CD4-positive, CD25-positive, alpha-beta regulatory T cell (primary cell): ENCODE results near the gene TMSB15B. TPM values are rescaled to one million over a fixed set of nuclear protein-coding genes. Genes with fewer than 3 reads are reported as not detected.
A peak's percentile ranks its signal among the peaks of the same experiment; 100 is the strongest.
"Not testable (repeated sequence)": the region's sequence is repeated elsewhere in the genome, so short reads cannot be mapped to it uniquely, and the experiment has no call there.

Experiments used
- ATAC-seq, 2 donors: fragments of 150-1000 bp; cut with Tn5 transposase; one replicate each; pipeline ENCODE4 v1.10.0; 2021; ENCODE audit warnings: low read depth in 2 of 2, moderate number of reproducible peaks in 2 of 2, moderate library complexity in 1 of 2
- DNase-seq, 3 donors: peaks; one replicate each; pipeline versions ENCODE4 v3.0.0 to v3.0.0-alpha.2; 2012 to 2022; ENCODE audit warnings: mixed read lengths in 1 of 3
- H3K27ac ChIP-seq: one replicate; pipeline ENCODE4 v1.7.0; 2013; ENCODE audit warnings: mild to moderate bottlenecking, low read length; ENCODE audit not compliant: insufficient read depth, poor library complexity, severe bottlenecking
- H3K27me3 ChIP-seq: one replicate; pipeline ENCODE4 v1.7.0; 2013; ENCODE audit warnings: low read length; ENCODE audit not compliant: control insufficient read depth, insufficient read depth
- H3K36me3 ChIP-seq: one replicate; pipeline ENCODE4 v1.7.0; 2013; ENCODE audit warnings: mild to moderate bottlenecking, low read length, moderate library complexity; ENCODE audit not compliant: control insufficient read depth, insufficient read depth
- H3K4me1 ChIP-seq: 2 replicates; pipeline ENCODE4 v1.7.0; 2013; ENCODE audit warnings: mild to moderate bottlenecking, low read length; ENCODE audit not compliant: insufficient read depth, control insufficient read depth, poor library complexity, severe bottlenecking
- H3K4me3 ChIP-seq: one replicate; pipeline ENCODE4 v1.7.0; 2013; ENCODE audit warnings: low read depth, mild to moderate bottlenecking, low read length, moderate library complexity
- H3K9me3 ChIP-seq, 2 experiments: 1 replicate in 1 of 2; 2 replicates in 1 of 2; pipeline ENCODE4 v1.7.0; 2013; ENCODE audit warnings: low read length in 2 of 2, mild to moderate bottlenecking in 1 of 2, moderate library complexity in 1 of 2; ENCODE audit not compliant: control insufficient read depth in 2 of 2
- H3K27ac Mint-ChIP-seq, 3 donors: one replicate each; pipeline ENCODE4 v1.8.0; 2020 to 2022; ENCODE audit warnings: mild to moderate bottlenecking in 3 of 3, mixed read lengths in 3 of 3, moderate library complexity in 2 of 3
- H3K27me3 Mint-ChIP-seq: one replicate; pipeline ENCODE4 v1.8.0; 2022; ENCODE audit warnings: mild to moderate bottlenecking, mixed read lengths
- H3K36me3 Mint-ChIP-seq: one replicate; pipeline ENCODE4 v1.8.0; 2020; ENCODE audit warnings: mixed read lengths
- H3K4me1 Mint-ChIP-seq, 4 donors: one replicate each; pipeline ENCODE4 v1.8.0; 2020 to 2022; ENCODE audit warnings: mixed read lengths in 4 of 4, mild to moderate bottlenecking in 1 of 4
- H3K4me3 Mint-ChIP-seq, 4 donors: one replicate each; pipeline ENCODE4 v1.8.0; 2020 to 2022; ENCODE audit warnings: mild to moderate bottlenecking in 4 of 4, mixed read lengths in 4 of 4, moderate library complexity in 3 of 4
- H3K9me3 Mint-ChIP-seq, 7 donors: one replicate each; pipeline ENCODE4 v1.8.0; 2020 to 2022; ENCODE audit warnings: mixed read lengths in 7 of 7, mild to moderate bottlenecking in 3 of 7, moderate library complexity in 2 of 7
- polyA plus RNA-seq, 4 donors: library from polyadenylated mRNA; unstranded; fragments of 300-500 nt; fragmentation: Illumina TruSeq; gene quantifications; one replicate each; pipeline ENCODE4 v1.2.3, GENCODE V29; 2021
- total RNA-seq: library from RNA; stranded (reverse); gene quantifications from one replicate; pipeline ENCODE4 v1.2.3, GENCODE V29; 2022

Gene TMSB15B
- total RNA-seq (6.3 TPM), polyA plus RNA-seq (10 to 100 TPM; 11.7 to 14.7 (median 13.1) TPM)

DNA sequence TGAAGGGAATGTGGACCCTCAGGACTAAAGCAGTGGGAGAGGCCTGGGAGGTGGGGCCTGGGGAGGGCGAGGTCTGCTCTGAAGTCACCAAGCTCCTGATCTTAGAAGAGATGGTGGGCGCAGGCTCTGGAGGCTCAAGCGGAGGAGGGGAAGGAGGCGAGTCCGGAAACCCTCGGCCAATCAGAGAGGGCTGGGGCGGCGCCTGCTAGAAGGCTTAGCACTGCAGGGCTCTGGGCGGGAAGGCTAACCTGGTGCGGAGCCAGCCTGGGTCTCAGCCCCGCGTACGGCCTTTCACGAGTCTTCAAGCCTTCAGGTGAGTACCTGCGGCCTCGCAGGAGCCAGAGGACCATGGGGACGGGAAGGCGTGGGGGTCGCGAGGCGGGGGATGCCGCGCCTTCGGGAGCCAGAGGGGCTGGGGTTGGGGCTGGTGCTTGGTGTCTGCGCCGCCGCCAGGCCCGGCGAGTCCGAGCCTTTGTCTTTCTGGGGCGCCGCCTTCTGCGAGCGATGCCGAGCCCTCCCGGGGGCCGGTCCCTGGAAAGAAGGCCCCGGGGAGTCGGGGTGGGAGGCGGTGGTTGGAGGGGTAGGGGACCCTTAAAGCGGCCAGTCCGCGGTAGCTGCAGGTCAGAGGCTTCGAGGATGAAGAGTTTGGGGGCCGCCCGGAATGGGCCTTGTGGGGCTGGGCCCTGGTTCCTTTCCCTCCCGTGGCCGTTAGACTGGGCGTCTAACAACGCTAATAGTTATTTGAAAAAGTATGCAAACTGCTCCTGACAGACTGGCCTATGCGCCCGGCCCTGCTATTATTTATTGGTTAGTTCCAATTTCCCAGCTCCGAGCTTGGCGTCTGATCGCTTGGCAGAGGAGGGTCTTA lies at the start of gene TMSB15B:
Gene TMSB15B, plus strand, starts transcription at position 217 of the 868 bp plus-strand sequence.
- H3K4me1 ChIP-seq, H3K27ac ChIP-seq, H3K27me3 Mint-ChIP-seq, H3K27me3 ChIP-seq, H3K9me3 ChIP-seq, H3K4me3 Mint-ChIP-seq, H3K36me3 ChIP-seq, H3K27ac Mint-ChIP-seq, H3K4me1 Mint-ChIP-seq, H3K4me3 ChIP-seq, H3K36me3 Mint-ChIP-seq, H3K9me3 Mint-ChIP-seq, DNase-seq: not testable (repeated sequence)
- peak; percentile 95 to 98 for ATAC-seq

DNA sequence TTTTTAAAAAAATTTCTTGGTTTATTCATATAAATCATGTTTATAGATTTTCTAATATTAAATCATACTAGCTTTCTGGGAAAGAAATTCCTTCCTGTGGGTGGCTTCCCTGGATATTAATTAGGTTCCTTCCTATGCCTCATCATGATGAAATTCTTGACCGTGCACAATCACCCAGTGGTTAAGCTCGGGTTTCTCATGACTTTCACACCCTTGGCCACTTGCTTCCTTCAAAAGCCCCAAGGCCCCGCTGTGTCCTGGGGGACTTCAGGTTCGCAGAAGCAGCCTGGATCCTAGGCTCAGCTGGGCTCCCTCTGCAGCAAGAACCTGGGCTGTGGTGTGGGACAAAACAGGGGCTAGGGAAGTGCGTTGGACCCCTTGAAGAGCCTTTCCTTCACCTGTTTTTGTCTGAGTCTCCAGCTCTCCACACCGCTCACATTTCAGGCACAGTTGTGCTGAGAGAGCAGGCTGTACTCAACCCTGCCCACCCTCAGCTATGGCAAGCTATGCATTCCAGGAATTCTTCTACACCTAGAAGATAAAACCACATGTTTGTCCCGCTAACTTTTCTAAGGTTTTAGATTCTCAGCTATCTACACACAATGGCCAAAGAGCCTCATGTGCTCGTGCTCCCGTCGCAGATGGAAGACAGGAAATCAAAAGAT lies 48.9 kb upstream of the TMSB15B start:
- Mint-ChIP-seq H3K27ac (no peak overlapping the region), H3K4me3 (no peak overlapping the region), H3K36me3 (no peaks in the 10 kb centered on the region), H3K9me3 (no peaks in the 10 kb centered on the region), H3K27me3 (no peaks in the 10 kb centered on the region), H3K4me1 (peaks cover 3 to 9% (median 6%) of the 10 kb centered on the region in 4 donors)
- ATAC-seq: no peak
- Histone ChIP-seq H3K27ac (no peak overlapping the region), H3K36me3 (no peaks in the 10 kb centered on the region), H3K27me3 (no peaks in the 10 kb centered on the region), H3K4me3 (no peak overlapping the region), H3K4me1 (peaks cover 2% of the 10 kb centered on the region), H3K9me3 (no peaks in the 10 kb centered on the region)
- no peak for DNase-seq

DNA sequence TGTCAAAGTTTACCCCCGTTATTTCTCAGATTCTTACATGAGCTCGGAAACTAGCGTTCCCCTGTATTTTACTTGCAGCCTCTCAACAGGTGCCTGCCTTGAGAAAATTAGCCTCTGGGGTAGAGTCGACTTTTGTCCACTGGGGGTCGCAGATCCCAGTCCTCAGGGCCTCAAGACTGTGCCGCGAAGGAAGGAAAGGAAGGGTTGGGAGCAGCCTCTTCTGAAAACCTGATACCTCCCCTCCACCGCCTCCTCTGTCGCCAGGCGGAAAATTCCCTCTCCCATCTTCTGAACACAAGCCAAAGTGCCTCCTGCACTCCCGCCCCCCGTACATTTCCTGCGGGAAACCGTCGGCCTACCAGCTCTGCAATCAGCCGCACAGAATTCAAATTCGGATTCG lies 44.4 kb upstream of the TMSB15B start:
- Histone ChIP-seq H3K27ac (peak overlapping the region; percentile 80), H3K4me1 (peaks cover 16% of the 10 kb centered on the region), H3K36me3 (no peaks in the 10 kb centered on the region), H3K9me3 (no peaks in the 10 kb centered on the region), H3K4me3 (peak overlapping the region; percentile 65), H3K27me3 (no peaks in the 10 kb centered on the region)
- Mint-ChIP-seq H3K27me3 (no peaks in the 10 kb centered on the region), H3K4me1 (peaks cover 5 to 41% (median 21%) of the 10 kb centered on the region in 4 donors), H3K27ac (peak overlapping the region; percentile 73 to 96 (median 91)), H3K36me3 (no peaks in the 10 kb centered on the region), H3K9me3 (peaks cover 0 to 1% (median 0%) of the 10 kb centered on the region in 7 donors), H3K4me3 (peak overlapping the region; percentile 91 to 97 (median 95))
- ATAC-seq (peak; percentile 29 to 51), DNase-seq (peak; percentile 19 to 69 (median 34))

DNA sequence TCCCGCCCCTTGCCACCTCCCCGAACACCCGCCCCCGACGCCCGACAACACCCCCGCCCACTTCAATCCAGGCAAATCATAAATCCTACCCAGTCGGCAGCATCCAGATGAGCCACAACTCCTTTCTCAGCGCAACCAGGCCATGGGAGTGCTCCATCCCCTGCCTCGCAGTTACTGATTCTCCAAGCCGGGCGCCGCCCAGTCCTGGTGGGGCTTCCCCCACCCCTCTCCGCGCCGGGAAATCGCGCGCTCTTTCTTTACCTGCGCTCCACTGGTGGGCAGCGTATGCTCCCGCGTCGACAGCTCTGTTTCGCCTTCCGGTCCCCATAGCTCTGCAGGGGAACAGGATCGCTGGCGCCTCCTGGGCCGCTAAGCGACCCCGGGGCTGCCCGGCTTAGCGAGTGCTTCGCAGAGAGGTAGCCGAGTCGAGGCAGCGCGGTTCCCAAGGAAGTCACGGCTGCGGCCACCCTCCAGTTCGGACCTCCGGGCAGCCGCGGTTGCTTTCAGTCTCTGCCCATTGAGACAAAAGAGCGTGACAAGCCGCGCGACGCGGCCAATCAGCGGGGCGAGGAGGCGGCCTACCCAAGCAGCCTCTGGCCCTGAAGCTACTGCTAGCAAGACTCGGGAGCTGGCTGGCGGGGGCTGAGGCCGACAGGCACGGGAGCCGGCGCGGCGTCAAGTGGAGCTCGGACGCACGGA lies 43.7 kb upstream of the TMSB15B start:
- ATAC-seq (peak; percentile 80), DNase-seq (peak; percentile 43 to 77 (median 59))
- Mint-ChIP-seq H3K9me3 (peaks cover 0 to 1% (median 0%) of the 10 kb centered on the region in 7 donors), H3K36me3 (no peaks in the 10 kb centered on the region), H3K4me1 (peaks cover 5 to 42% (median 21%) of the 10 kb centered on the region in 4 donors), H3K27me3 (no peaks in the 10 kb centered on the region), H3K27ac (peak overlapping the region; percentile 73 to 96 (median 91)), H3K4me3 (peak overlapping the region; percentile 91 to 97 (median 95))
- Histone ChIP-seq H3K36me3 (no peaks in the 10 kb centered on the region), H3K27ac (peak overlapping the region; percentile 80), H3K9me3 (no peaks in the 10 kb centered on the region), H3K4me1 (peaks cover 16% of the 10 kb centered on the region), H3K27me3 (no peaks in the 10 kb centered on the region), H3K4me3 (peak overlapping the region; percentile 80)

DNA sequence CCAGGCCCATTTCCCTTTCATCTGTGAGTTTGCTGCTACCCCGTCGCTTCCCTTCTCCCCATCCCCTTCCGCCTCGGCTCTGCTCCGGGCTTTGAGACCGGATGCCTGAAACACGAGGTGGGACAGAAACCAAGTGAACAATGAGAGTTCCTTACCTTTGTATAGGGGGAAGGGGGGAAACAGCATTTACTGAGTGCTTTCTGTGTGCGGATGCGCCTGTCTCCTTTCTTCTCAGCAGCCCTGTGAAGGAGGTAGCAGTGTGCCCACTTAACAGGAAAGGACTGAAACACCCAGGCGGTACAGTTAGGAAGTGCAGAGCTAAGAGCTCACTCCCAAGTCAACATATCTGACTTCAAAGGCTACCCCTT lies 43.2 kb upstream of the TMSB15B start:
- H3K27ac Mint-ChIP-seq: peak overlapping the region; percentile 73 to 96 (median 91)
- no peaks in the 10 kb centered on the region for H3K27me3 Mint-ChIP-seq
- peaks cover 16% of the 10 kb centered on the region for H3K4me1 ChIP-seq
- no peaks in the 10 kb centered on the region for H3K9me3 ChIP-seq
- H3K36me3 ChIP-seq: no peaks in the 10 kb centered on the region
- H3K4me1 Mint-ChIP-seq: peaks cover 5 to 42% (median 22%) of the 10 kb centered on the region in 4 donors
- ATAC-seq (peak; percentile 59 to 70), DNase-seq (peak in 2 of 3 donors; percentile 3 to 71)
- H3K36me3 Mint-ChIP-seq: no peaks in the 10 kb centered on the region
- H3K27ac ChIP-seq: peak overlapping the region; percentile 80
- H3K27me3 ChIP-seq: no peaks in the 10 kb centered on the region
- peak overlapping the region; percentile 80 for H3K4me3 ChIP-seq
- H3K4me3 Mint-ChIP-seq: peak overlapping the region; percentile 91 to 97 (median 95)
- peaks cover 0 to 1% (median 0%) of the 10 kb centered on the region in 7 donors for H3K9me3 Mint-ChIP-seq

DNA sequence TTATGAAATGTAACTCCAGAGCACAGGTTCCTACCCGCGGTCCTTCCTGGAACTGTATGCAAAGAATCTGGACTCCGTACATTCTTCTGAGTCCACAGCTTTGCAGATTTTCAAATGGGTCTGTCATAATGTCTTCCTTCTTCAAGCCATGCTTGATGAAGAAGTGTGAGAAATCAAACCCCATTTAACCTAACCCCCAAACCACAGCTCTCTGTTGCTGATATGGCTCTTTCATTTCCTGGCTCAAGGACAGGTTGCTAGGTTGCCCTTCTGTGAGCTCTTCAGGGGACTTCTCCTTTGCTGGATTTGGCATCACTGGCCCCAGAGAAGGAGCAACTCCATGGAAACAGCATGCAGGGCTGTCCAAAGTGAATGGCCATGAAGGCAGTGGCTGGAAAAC lies 41.9 kb upstream of the TMSB15B start:
- H3K27ac Mint-ChIP-seq: peak overlapping the region in 2 of 3 donors; percentile 33 to 53

DNA sequence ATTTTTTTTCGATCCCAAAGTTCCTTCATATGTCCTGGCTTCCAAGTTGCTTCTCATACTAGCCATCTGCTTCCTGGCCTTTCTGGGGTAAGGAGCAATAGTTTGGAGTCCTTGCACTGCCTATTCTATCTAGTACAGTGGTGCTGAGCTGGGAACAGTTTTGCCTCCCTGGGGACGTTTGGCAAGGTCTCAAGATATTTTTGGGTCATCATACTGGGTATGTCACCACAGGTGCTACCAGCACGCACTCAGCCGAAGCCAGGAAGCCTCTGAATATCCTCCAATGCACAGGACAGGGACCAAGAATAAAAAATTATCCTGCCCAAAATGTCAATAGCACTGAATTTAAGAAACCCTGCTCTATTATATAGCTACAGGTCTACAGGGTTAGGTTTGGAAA lies 35.4 kb upstream of the TMSB15B start:
- Histone ChIP-seq H3K9me3 (no peaks in the 10 kb centered on the region), H3K4me3 (no peak overlapping the region), H3K4me1 (no peaks in the 10 kb centered on the region), H3K27ac (no peak overlapping the region), H3K36me3 (no peaks in the 10 kb centered on the region), H3K27me3 (no peaks in the 10 kb centered on the region)
- ATAC-seq (no peak), DNase-seq (no peak)
- Mint-ChIP-seq H3K9me3 (peaks cover 0 to 2% (median 0%) of the 10 kb centered on the region in 7 donors), H3K36me3 (peaks cover 4% of the 10 kb centered on the region), H3K4me3 (no peak overlapping the region), H3K27ac (peak overlapping the region in 1 of 3 donors; percentile 39), H3K4me1 (peaks cover 2 to 16% (median 7%) of the 10 kb centered on the region in 4 donors), H3K27me3 (no peaks in the 10 kb centered on the region)

More for the DNA sequence above, 41.9 kb upstream of the TMSB15B start:
- H3K36me3 Mint-ChIP-seq, H3K9me3 ChIP-seq, H3K27me3 ChIP-seq, ATAC-seq, H3K9me3 Mint-ChIP-seq, H3K27me3 Mint-ChIP-seq, H3K36me3 ChIP-seq: not testable (repeated sequence)
- Histone ChIP-seq H3K27ac (peak overlapping the region; percentile 29), H3K4me1 (peaks cover 16% of the 10 kb centered on the region), H3K4me3 (peak overlapping the region; percentile 80)
- DNase-seq: peak in 1 of 3 donors; percentile 26
- Mint-ChIP-seq H3K4me1 (peaks cover 5 to 42% (median 26%) of the 10 kb centered on the region in 4 donors), H3K4me3 (peak overlapping the region; percentile 58 to 97 (median 74))
